Glutamatergic neuron (in vitro differentiated cells): ENCODE results near the gene TBC1D1. TPM values are rescaled to one million over a fixed set of nuclear protein-coding genes. Genes with fewer than 3 reads are reported as not detected.
A peak's percentile ranks its signal among the peaks of the same experiment; 100 is the strongest.

Experiments used
- DNase-seq: peaks from one replicate; pipeline ENCODE4 v3.0.0; 2022
- H3K27ac Mint-ChIP-seq: one replicate; pipeline ENCODE4 v1.8.0; 2020; ENCODE audit warnings: mild to moderate bottlenecking, mixed read lengths, inconsistent platforms; ENCODE audit not compliant: unreplicated experiment
- H3K27me3 Mint-ChIP-seq: one replicate; pipeline ENCODE4 v1.8.0; 2020; ENCODE audit warnings: mild to moderate bottlenecking, moderate library complexity, mixed read lengths, inconsistent platforms; ENCODE audit not compliant: unreplicated experiment
- H3K36me3 Mint-ChIP-seq: one replicate; pipeline ENCODE4 v1.8.0; 2020; ENCODE audit warnings: mild to moderate bottlenecking, mixed read lengths, inconsistent platforms; ENCODE audit not compliant: unreplicated experiment
- H3K4me1 Mint-ChIP-seq: one replicate; pipeline ENCODE4 v1.8.0; 2020; ENCODE audit warnings: mild to moderate bottlenecking, low read depth, mixed read lengths, inconsistent platforms; ENCODE audit not compliant: unreplicated experiment
- H3K4me3 Mint-ChIP-seq: one replicate; pipeline ENCODE4 v1.8.0; 2020; ENCODE audit warnings: mild to moderate bottlenecking, mixed read lengths, inconsistent platforms; ENCODE audit not compliant: unreplicated experiment
- H3K9me3 Mint-ChIP-seq: one replicate; pipeline ENCODE4 v1.8.0; 2020; ENCODE audit warnings: mild to moderate bottlenecking, moderate library complexity, mixed read lengths, inconsistent platforms; ENCODE audit not compliant: unreplicated experiment
- total RNA-seq: library from RNA; stranded (reverse); fragmentation: NEBNext Ultra II Directional; extraction: Animal tissue kit (Norgen Biotek cat#: 25700); gene quantifications from one replicate; pipeline ENCODE4 v1.2.1, GENCODE V29; 2021; ENCODE audit not compliant: unreplicated experiment
- TF ChIP-seq, protein P1 (sequence below): fragments of 200-600 bp; sonication (generic); IDR thresholded peaks from one replicate; pipeline ENCODE4 v1.5.0; 2021; ENCODE audit not compliant: partially characterized antibody, unreplicated experiment

The TBC1D1 gene
- total RNA-seq, 1 donor from 2014 or later = 106 TPM

DNA sequence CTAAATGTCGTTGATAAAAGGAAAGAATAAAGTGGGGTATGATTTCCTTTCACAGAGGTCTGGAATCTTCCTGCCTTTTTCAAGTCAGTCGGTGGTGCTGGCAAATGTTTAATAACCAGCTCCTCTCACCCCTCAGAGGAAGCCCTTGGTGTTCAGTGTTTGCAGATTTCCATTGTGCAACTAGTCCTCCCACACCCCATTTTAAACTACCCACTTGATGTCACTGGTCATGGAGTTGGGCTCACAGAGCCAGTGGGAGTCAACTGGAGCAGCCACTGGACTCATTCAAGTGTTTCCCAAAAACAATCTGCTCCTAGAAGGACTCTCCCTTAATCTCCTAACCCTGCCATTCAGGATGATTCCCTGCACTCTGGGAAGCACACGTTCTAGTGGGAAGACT lies 218.5 kb downstream of the TBC1D1 start:
- H3K9me3 Mint-ChIP-seq = peaks cover 1% of the 10 kb centered on the region
- peaks cover 45% of the 10 kb centered on the region for H3K4me1 Mint-ChIP-seq
- H3K4me3 Mint-ChIP-seq = no peak overlapping the region
- TF ChIP-seq, protein P1, sequence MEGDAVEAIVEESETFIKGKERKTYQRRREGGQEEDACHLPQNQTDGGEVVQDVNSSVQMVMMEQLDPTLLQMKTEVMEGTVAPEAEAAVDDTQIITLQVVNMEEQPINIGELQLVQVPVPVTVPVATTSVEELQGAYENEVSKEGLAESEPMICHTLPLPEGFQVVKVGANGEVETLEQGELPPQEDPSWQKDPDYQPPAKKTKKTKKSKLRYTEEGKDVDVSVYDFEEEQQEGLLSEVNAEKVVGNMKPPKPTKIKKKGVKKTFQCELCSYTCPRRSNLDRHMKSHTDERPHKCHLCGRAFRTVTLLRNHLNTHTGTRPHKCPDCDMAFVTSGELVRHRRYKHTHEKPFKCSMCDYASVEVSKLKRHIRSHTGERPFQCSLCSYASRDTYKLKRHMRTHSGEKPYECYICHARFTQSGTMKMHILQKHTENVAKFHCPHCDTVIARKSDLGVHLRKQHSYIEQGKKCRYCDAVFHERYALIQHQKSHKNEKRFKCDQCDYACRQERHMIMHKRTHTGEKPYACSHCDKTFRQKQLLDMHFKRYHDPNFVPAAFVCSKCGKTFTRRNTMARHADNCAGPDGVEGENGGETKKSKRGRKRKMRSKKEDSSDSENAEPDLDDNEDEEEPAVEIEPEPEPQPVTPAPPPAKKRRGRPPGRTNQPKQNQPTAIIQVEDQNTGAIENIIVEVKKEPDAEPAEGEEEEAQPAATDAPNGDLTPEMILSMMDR = no peak
- no peak overlapping the region for H3K27ac Mint-ChIP-seq
- no peak for DNase-seq
- no peaks in the 10 kb centered on the region for H3K36me3 Mint-ChIP-seq
- peaks cover 10% of the 10 kb centered on the region for H3K27me3 Mint-ChIP-seq

DNA sequence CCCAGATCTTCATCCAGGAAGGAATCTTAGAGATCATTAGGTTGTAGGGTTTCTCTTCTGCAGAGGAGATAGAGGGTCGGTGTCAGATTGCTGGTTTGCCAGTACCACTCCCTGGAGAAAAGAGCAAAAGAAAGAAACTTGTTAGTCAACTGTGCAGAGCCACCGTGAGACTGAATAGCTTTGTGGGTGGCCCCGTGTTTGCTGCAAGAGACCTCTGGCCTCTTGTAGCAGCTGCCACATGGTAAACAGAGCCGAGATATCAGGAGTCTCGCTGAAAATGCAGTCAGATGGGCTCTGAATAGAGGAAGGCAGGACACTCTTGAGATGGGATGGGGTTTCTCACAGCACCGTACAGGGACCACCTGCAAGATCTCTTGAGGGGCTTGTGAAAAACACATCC lies 219.0 kb downstream of the TBC1D1 start:
- Mint-ChIP-seq H3K27me3 (peaks cover 10% of the 10 kb centered on the region), H3K9me3 (peaks cover 4% of the 10 kb centered on the region), H3K27ac (peak overlapping the region; percentile 74), H3K4me3 (no peak overlapping the region), H3K36me3 (no peaks in the 10 kb centered on the region), H3K4me1 (peaks cover 45% of the 10 kb centered on the region)
- DNase-seq = no peak
- TF ChIP-seq, protein P1 = no peak

DNA sequence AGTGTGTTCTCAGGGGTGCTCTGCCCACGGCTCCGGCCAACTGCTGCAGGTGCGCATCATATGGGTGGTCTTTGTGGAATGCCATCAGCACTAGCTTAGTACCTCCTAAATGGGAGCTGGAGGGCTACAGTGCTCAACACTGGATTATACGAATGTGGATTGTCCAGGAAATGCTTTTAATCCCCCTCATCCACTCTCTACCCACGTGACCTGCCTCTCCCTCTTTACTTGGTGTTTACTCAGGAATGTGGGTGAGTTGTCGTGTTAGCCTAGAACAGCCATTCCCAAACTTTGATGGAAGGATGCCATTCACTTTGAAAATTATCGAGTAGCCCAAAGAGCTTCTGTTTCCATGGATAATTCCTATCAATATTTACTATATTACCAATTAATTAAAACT lies 220.1 kb downstream of the TBC1D1 start:
- Mint-ChIP-seq H3K4me1 (peaks cover 45% of the 10 kb centered on the region), H3K36me3 (no peaks in the 10 kb centered on the region), H3K27ac (no peak overlapping the region), H3K27me3 (peaks cover 10% of the 10 kb centered on the region), H3K9me3 (peaks cover 4% of the 10 kb centered on the region), H3K4me3 (no peak overlapping the region)
- TF ChIP-seq, protein P1 = no peak
- no peak for DNase-seq

- H3K27me3 Mint-ChIP-seq = peaks cover 10% of the 10 kb centered on the region
- H3K4me3 Mint-ChIP-seq = no peak overlapping the region
- no peak for DNase-seq
- TF ChIP-seq, protein P1 = no peak
- peaks cover 4% of the 10 kb centered on the region for H3K9me3 Mint-ChIP-seq
- peak overlapping the region; percentile 59 for H3K27ac Mint-ChIP-seq
- peaks cover 45% of the 10 kb centered on the region for H3K4me1 Mint-ChIP-seq
- no peaks in the 10 kb centered on the region for H3K36me3 Mint-ChIP-seq
Observed at GRCh38 chr4:38111717-38112116, 220.8 kb downstream of the TBC1D1 start.

DNA sequence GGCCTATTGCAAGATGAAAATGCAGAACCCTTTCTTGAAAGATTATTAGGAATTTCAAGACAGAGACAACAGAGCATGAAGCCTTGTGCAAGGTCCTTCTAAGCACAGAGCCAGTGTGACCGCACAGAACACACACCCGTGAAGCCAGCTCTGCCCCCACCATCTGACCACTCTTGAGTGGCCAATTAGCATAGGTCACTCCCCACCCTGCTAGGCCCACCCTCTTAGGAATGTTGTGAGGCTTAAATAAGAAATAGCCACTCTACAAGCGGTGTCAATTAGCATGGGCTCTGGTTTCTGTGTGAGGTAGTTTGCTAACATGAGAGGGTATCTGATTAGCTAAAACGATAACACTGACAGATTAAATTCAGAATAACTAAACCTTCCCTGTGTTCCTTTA lies 222.2 kb downstream of the TBC1D1 start:
- TF ChIP-seq, protein P1 = no peak
- Mint-ChIP-seq H3K9me3 (peaks cover 4% of the 10 kb centered on the region), H3K4me3 (no peak overlapping the region), H3K36me3 (no peaks in the 10 kb centered on the region), H3K4me1 (peaks cover 35% of the 10 kb centered on the region), H3K27me3 (peaks cover 5% of the 10 kb centered on the region), H3K27ac (no peak overlapping the region)
- DNase-seq = no peak
